Stimulated activated CD4-positive, alpha-beta T cell treated with anti-CD3 and anti-CD28 coated beads, Interleukin-1b, Interleukin-23, amount 100 ng/mL, for 1 hour (primary cell): ENCODE results near the gene FGFRL1.
"Not testable (repeated sequence)": the region's sequence is repeated elsewhere in the genome, so short reads cannot be mapped to it uniquely, and the experiment has no call there.

Source experiments
- DNase-seq, 2 donors: peaks; one replicate each; pipeline ENCODE4 v3.0.0-alpha.2; 2020; ENCODE audit warnings: low read depth in 2 of 2

FGFRL1 gene

DNA sequence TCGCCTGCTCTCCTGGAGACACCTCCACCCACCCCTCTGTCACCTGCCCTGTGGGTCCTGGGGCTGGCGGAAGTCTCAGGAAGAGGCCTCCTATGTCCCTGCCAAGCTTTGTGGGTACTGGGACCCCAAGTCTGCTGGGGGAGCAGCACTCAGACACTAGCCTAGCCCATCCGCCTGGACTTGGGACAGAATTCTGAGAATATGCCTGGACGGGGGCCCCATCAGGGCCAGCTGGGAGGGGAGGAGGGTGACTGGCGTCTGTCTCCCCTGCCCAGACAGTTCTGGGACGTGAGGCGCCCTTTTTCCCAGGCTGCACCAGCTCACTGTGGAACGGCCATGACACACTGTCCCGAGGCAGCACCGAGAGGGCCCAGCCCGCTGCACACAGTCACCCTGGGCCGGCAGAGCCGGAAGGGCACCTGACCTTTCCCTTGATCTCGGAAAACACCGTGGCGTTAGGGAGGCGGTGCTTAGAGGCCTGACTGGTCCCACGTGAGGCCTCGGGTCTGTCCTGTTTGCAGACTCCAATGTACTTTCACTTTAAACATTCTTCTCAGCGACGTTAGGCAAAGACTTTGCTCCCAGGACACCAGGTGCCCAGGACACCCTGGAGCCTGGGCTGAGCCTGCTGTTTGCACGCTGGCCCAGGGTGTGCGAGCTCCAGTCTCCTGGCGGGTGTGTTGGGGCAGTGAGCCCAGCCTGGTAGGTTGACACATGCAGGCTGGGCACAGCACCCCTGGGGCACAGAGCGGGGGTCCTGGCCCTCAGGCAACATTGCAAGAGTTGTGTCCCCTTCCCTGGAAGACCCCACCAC lies 18.9 kb upstream of the FGFRL1 start:
- DNase-seq = no peak

DNA sequence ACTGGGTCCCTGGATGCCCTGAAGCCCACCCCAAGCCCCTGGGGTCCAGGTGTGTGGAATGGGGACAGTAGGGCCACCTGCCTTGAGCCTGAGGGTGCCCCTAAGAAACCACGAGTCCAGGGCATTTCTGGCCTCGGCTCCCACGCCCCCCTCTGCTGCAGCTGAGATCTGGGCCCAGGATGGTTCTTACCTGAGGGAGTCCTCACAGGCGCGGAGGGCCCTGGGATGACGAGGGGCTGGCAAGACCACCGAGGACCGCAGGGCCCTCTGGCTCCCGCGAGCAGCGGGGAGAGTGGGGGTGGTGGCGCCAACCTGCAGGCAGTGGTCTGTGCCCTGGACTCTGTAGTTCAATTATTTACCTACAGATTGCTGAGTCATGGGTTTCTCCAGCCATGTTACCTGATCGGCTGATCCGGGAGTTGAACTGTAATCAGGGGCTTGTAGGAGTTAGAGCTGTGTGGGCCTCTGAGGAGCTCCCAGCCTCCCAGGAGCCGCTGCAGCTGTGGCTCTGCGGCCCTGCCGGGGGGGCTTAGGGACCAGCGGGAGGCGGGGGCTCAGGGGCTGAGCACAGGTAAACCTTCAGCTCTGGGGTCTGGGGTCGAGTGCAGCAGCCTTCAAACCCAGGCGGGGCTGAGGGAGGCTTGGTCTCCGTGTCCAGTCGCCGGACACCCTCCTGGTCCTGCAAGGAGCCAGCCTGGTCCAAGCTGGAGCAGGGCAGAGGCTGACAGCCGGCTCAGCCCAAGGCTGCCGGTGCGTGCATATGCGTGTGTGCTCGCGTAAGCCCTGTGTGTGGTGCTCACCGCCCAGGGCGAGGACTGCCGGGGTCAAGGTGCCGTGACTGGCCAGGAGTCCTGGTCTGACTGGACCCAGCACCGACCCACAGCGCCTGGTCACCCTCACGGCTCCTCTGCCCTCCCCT lies 18.1 kb upstream of the FGFRL1 start, which contains the start of gene SLC26A1:
TSS of gene SLC26A1 (minus strand) at position 294 of the 919 bp plus-strand sequence. CDS start 1,701 bp downstream, outside the sequence.
- DNase-seq = no peak

DNA sequence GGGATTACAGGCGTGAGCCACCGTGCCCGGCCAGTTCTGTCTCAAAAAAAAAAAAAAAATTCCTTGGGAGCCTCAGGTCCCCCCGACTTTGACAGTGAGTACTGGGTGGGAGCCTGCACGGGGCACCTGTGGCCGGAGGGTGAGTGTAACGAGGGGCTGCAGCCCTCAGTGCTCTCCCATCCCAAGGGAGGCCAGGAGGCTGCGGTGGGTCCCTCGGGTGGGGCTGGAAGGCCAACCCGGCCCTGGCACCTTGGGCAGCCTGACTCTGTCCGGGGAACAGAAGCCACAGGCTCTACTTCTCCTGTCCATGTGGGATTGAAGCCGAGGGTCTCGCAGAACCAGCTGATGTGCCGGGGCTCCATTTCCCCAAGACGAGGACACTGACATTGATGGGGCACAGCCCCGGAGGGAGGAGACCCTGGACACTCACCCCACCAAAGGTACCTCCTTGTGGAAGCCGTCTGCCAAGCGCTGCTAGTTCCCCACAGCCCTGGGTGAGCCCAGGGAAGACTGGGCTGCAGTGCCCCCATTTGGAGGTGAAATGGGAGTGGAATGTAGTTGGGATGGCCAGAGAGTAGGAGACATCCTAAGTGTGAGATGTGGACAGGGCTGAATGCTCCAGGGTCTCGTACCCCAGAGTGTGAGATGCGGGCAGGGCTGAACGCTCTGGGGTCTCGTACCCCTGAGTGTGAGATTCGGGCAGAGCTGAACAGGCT lies 16.0 kb upstream of the FGFRL1 start:
- DNase-seq = no peak

DNA sequence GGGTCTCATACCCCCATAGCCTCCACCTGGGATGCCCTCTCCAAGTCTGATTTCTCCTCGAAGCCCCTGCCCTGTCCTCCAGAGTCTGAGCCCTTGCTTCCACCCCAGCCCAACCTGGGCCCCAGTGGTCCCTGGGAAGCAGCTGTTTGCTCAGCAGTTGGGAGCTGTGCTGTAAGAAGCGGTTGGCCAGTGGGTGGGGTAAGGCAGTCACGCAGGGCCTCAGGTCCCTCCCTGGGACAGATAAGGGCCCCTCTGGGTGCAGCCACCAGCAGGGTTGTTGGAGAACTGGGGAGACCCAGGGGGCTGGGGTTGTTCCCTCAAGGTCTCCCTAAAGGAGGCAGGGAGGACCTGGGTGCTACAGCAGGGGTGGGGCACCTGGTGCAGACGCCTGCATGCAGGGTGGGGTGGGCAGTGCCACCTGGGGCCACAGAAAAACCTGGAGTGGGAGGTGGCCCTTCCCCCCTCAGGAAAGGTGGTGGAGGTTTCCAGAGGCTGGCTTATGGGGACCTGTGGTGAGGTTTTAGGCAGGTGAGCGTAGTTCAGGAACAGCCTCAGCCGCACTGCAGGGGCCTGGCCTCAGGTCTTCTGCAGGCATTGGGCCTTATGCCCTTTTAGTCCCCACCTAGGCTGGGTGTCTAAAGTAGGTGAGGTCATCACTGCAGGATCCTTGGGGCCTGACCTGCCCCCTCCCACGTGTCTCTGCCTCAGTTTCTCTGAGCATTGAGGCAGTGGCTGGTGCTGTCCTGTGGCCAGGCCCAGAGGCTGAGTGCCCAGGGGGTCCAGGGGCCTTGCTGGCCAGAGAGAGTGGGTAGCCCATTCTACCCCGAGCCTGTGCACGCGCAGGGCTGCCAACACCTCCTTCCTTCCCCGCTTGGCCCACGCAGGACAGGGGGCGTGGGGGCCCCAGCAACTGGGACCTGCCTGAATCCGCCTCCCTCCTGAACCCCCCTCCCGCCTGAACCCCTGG lies 15.1 kb upstream of the FGFRL1 start:
- DNase-seq = no peak

GRCh38 chr4:996997-997374 lies 14.4 kb upstream of the FGFRL1 start:
- DNase-seq = no peak

DNA sequence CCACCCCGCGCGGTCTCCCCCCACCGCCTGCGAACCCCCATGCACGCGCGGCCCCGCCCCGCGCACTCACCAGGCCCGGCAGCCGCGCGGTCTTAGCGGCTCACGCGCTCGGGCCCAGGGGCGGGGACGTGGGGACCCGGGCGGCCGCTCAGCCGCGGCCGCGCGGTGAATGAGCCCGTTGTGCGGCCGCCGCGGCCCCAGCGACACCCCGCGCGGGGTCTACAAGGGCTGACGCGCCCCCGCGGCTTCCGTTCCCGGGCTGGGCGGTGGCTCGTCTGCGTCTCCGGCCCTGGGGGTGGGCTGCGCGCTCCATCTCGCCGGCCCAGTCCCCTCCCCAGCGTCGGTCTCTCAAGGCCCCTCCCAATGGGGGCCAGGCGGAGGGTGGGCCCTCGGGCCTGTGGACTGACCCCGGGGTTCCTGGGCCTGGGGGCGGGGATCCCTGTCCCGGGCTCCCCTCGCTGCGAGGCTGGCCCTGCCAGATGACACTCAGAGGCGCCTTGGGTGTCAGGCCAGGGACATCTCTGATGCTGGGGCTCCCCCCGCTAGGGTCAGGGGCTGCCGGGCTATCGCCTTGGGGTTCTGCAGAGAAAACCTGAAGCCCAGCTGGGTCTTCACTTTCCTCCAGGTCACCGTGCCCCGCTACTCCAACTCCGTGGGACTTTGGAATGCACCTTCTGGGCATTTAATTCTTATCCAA lies 13.9 kb upstream of the FGFRL1 start:
- DNase-seq = no peak

- DNase-seq = no peak
Measured at GRCh38 chr4:998096-998691, 13.2 kb upstream of the FGFRL1 start.

DNA sequence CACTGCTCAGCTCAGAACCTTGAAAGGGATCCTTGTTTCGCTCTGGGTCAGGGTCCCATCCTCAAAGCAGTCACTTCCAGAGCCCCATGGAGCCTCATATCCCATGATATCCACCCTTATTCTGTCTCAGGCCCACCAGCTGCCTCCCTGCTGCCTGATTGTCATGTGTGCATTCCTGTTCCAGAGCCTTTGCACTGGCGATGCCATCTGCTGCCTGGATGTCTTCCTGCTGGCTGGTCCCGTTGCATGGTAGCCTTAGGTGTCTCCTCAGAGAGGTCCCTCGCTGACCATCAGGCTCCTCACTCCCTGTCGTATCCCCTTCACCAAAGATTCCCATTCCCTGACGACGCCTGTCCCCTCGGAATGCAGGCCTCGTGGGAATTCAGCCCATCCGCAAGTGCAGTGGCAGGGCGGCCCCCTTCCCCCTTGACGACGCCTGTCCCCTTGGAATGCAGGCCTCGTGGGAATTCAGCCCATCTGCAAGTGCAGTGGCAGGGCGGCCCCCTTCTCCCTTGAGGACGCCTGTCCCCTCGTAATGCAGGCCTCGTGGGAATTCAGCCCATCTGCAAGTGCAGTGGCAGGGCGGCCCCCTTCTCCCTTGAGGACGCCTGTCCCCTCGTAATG lies 12.1 kb upstream of the FGFRL1 start:
- DNase-seq = not testable (repeated sequence)

DNA sequence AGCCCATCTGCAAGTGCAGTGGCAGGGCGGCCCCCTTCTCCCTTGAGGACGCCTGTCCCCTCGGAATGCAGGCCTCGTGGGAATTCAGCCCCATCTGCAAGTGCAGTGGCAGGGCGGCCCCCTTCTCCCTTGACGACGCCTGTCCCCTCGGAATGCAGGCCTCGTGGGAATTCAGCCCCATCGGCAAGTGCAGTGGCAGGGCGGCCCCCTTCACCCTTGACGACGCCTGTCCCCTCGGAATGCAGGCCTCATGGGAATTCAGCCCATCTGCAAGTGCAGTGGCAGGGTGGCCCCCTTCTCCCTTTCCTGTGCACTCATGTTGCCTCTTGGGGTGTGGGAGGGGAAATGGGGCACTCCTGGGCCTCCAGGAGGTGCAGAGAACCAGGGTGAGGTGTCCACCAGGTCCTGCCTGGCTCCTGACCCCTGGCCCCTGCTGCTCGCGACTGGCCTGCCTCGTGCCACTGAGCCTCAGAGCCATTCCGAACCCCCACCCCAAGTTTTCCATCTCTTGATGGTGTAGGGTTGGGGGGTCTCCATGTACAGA lies 11.5 kb upstream of the FGFRL1 start:
- DNase-seq = no peak

- no peak for DNase-seq
Measured at GRCh38 chr4:1000686-1001260, 10.7 kb upstream of the FGFRL1 start.

DNA sequence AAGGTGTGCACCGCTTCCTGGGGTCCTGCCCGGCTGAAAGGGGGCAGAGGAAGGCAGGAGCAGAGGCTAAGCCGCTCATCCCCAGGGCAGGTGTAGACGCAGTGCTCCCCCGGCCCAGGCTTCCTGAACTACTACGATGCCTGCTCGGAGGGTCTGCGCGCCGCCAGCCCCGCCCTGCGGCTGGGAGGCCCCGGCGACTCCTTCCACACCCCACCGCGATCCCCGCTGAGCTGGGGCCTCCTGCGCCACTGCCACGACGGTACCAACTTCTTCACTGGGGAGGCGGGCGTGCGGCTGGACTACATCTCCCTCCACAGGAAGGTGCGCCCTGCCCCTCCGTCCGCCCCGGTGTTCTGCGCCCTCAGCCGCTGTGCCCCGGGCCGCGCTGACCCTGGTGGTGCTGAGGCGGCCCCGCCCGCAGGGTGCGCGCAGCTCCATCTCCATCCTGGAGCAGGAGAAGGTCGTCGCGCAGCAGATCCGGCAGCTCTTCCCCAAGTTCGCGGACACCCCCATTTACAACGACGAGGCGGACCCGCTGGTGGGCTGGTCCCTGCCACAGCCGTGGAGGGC lies 9.8 kb upstream of the FGFRL1 start:
- DNase-seq = no peak

DNA sequence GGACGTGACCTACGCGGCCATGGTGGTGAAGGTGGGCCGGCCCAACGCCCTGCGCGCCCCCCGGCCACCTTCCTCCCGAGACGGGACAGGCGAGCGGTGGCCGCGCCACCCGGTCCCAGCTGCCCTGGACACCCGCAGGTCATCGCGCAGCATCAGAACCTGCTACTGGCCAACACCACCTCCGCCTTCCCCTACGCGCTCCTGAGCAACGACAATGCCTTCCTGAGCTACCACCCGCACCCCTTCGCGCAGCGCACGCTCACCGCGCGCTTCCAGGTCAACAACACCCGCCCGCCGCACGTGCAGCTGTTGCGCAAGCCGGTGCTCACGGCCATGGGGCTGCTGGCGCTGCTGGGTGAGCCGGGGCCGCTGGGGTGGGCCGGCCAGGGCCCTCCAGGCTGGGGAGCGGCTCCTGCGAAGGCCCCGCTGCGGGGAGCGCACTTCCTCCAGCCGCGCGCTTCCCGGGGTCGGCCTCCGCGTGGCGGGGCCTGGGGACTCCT lies 9.2 kb upstream of the FGFRL1 start:
- no peak for DNase-seq

DNA sequence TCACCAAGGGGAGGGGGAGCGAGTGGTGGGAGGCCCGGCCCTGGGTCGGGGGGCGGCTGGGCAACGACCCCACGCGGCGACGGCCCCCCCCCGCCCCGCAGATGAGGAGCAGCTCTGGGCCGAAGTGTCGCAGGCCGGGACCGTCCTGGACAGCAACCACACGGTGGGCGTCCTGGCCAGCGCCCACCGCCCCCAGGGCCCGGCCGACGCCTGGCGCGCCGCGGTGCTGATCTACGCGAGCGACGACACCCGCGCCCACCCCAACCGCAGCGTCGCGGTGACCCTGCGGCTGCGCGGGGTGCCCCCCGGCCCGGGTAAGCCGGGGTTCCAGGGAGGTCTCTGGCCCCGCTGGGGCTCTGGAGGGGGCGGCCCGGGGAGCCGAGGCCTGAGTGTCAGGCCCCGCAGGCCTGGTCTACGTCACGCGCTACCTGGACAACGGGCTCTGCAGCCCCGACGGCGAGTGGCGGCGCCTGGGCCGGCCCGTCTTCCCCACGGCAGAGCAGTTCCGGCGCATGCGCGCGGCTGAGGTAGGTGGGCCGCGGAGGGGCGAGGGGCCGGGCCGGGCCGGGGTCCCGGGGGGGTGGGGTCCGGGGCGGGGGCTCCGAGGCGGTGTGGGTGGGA lies 8.7 kb upstream of the FGFRL1 start:
- DNase-seq = no peak

DNA sequence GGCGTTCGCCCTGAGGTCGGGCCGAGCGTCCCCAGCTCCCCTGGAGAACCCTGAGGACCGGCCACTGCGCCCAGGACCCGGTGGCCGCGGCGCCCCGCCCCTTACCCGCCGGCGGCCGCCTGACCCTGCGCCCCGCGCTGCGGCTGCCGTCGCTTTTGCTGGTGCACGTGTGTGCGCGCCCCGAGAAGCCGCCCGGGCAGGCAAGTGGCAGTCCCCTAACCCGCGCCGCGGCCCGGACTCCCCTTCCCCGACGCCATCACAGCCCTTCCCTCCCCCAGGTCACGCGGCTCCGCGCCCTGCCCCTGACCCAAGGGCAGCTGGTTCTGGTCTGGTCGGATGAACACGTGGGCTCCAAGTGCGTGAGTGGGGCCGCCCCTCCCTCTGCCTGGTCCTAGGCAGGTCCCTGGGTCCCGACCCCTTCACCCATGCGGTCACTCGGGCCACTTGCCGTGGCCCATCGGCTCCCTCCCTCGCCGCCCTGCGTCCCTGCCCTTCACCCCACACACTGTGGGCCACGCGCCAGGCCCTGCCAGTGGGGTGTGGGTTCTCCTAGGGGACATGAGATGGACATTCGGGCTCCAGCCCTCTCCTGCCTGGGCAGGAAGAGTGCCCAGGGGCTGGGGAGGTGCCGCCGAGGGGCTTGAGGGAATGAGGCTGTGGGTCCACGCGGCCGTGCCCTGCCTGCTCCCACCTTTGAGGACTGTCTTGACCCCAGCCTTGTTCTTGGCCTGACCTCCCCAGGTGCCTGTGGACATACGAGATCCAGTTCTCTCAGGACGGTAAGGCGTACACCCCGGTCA lies 8.0 kb upstream of the FGFRL1 start:
- DNase-seq = no peak

DNA sequence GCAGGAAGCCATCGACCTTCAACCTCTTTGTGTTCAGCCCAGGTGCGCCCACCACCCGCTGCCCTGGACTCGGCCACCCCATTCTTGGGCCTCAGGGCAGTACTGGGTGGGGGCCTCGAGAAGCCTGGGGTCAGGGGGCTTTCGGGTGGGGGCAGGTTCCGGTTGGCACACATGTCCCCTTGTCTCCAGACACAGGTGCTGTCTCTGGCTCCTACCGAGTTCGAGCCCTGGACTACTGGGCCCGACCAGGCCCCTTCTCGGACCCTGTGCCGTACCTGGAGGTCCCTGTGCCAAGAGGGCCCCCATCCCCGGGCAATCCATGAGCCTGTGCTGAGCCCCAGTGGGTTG lies 7.4 kb upstream of the FGFRL1 start:
- DNase-seq = no peak

DNA sequence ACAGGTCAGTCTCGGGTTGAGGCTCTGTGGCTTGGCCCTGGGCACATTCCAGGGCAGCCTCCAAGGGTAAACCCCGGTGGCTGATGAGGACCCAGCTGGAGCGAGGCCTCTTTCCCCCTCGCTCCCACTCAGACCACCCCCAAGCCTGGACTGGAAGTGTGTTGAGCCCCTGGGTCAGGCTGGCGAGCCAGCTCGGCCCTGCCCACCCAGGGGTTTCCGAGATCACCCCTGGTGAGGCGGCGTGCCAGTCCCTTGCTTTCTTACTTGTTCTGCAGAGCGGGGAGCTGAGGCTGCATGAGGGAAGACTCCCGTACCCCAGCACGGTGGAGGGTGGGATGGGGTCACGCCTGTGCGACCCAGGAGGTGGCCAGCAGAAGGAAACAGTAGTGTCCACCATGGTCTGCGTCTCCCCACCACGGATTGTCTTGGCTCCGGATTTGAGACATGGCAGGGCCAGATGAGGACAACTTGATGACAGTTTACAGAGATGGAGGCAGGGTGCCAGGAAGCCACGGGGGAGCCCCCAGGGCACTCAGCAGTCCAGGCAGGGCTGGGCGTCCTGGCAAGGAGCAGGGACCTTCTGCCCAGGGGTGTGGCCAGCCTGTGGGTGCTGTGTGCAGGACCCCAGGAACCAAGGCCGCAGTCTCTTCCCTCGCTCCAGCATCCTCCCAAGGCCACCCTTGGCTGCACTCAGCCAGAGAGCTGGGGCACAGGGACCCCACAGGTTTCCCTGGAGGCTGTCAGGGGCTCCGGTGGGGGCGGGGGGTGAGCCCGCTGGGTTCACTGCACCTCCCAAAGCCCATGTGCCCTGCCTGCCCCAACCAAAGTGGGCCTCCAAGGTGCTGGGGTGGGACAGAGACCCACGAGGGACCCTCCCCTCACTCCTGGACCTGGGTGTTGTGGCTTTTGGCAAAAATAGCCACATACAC lies 6.6 kb upstream of the FGFRL1 start:
- no peak for DNase-seq
